ENCODE results near the gene INAVA. TPM values are rescaled to one million over a fixed set of nuclear protein-coding genes. Genes with fewer than 3 reads are reported as not detected.

The INAVA gene
- total RNA-seq, 1 experiment from 2014 or later: 36.8 TPM

- Histone ChIP-seq H3K9ac (ENCODE audit: extremely low read depth, insufficient read length, low read length) (no peak overlapping the region), H4K20me1 (ENCODE audit: control insufficient read depth, insufficient read depth, insufficient read length) (no peaks in the 10 kb centered on the region), H4K5ac (ENCODE audit: insufficient read length, low read depth, low read length) (no peak overlapping the region), H2BK5ac (ENCODE audit: insufficient read length, low read length) (no peak overlapping the region), H3K27me3 (ENCODE audit: insufficient read depth, low read length) (no peaks in the 10 kb centered on the region), H2BK12ac (ENCODE audit: insufficient read length, low read depth, low read length) (no peak overlapping the region), H3K18ac (ENCODE audit: insufficient read length, low read depth, low read length) (no peak overlapping the region), H2AFZ (ENCODE audit: low read length) (no peak overlapping the region), H3K23ac (ENCODE audit: insufficient read length, low read depth, low read length) (no peak overlapping the region), H2BK20ac (ENCODE audit: low read depth, low read length, poor library complexity, severe bottlenecking) (no peak overlapping the region), H3K4me1 (ENCODE audit: insufficient read depth, low read length) (no peaks in the 10 kb centered on the region), H3K4ac (ENCODE audit: low read depth, low read length) (no peak overlapping the region), H4K91ac (ENCODE audit: insufficient read length, low read depth, low read length) (no peak overlapping the region), H2AK5ac (ENCODE audit: insufficient read length, low read length) (no peak overlapping the region), H3K79me2 (ENCODE audit: insufficient read depth, low read length) (no peaks in the 10 kb centered on the region), H4K8ac (replicated peaks; ENCODE audit: insufficient read length, low read depth, low read length) (no peak overlapping the region), H3K56ac (ENCODE audit: insufficient read length, low read depth, low read length) (no peak overlapping the region), H3K9me3 (ENCODE audit: control insufficient read depth, low read depth, low read length) (no peaks in the 10 kb centered on the region), H3T11ph (ENCODE audit: low read length) (no peak overlapping the region), H3K14ac (ENCODE audit: insufficient read depth, low read length) (no peak overlapping the region), H2BK120ac (ENCODE audit: low read depth, low read length, poor library complexity, severe bottlenecking) (no peak overlapping the region), H3K4me2 (ENCODE audit: insufficient read depth, insufficient read length, low read length) (no peak overlapping the region), H3K79me1 (ENCODE audit: insufficient read depth, low read depth, low read length, poor library complexity, severe bottlenecking) (no peaks in the 10 kb centered on the region), H3K27ac (ENCODE audit: insufficient read length, low read depth, low read length) (no peak overlapping the region), H3K23me2 (ENCODE audit: insufficient read length, low read depth, low read length, poor library complexity, severe bottlenecking) (no peaks in the 10 kb centered on the region), H2BK15ac (ENCODE audit: low read depth, low read length) (no peak overlapping the region)
- DNase-seq: no peak
- Mint-ChIP-seq H3K9me3 (no peaks in the 10 kb centered on the region), H3K4me3 (no peak overlapping the region), H3K27me3 (ENCODE audit: low read depth) (peaks cover 2% of the 10 kb centered on the region; the same call in 1 of the 2 replicates), H3K36me3 (ENCODE audit: insufficient read depth in 1 of 3, low read depth in 3 of 3) (no peaks in the 10 kb centered on the region), H3K27ac (no peak overlapping the region), H3K4me1 (peaks cover 5 to 15% of the 10 kb centered on the region in 2 experiments)
- TF ChIP-seq, protein P1, sequence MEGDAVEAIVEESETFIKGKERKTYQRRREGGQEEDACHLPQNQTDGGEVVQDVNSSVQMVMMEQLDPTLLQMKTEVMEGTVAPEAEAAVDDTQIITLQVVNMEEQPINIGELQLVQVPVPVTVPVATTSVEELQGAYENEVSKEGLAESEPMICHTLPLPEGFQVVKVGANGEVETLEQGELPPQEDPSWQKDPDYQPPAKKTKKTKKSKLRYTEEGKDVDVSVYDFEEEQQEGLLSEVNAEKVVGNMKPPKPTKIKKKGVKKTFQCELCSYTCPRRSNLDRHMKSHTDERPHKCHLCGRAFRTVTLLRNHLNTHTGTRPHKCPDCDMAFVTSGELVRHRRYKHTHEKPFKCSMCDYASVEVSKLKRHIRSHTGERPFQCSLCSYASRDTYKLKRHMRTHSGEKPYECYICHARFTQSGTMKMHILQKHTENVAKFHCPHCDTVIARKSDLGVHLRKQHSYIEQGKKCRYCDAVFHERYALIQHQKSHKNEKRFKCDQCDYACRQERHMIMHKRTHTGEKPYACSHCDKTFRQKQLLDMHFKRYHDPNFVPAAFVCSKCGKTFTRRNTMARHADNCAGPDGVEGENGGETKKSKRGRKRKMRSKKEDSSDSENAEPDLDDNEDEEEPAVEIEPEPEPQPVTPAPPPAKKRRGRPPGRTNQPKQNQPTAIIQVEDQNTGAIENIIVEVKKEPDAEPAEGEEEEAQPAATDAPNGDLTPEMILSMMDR (conservative IDR thresholded peaks at IDR 0.05): no peak
- WGBS (ENCODE audit: extremely low coverage, insufficient read length, low lambda C conversion rate): no CpG with 5 or more reads among the region's 4 CpGs
Observed at GRCh38 chr1:200925831-200926230, 31.1 kb downstream of the INAVA start.

All from H9 (cell line).